ENCODE data around the gene BIRC2.

Gene BIRC2

DNA sequence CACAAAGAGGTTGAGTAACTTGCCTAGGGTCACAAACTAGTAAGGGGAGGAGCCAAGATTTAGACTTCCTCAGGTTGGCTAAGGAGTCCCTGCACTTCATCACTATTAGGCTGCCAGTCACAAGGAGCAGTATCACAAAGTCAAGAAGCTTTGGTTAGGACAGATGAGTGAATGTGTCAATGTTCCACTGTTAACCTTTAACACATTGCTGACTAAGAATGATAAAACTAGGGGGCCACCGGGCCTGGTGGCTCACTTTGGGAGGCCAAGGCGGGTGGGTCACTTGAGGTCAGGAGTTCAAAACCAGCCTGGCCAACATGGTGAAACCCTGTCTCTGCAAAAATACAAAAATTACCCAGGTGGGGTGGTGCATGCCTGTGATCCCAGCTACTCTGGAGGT is 73.5 kb downstream of the BIRC2 start:
- Histone ChIP-seq H2AFZ (ENCODE audit: insufficient read depth, low read length, poor library complexity) (no peak overlapping the region), H3K18ac (ENCODE audit: low read length) (no peak overlapping the region), H3K4me2 (ENCODE audit: low read length) (no peak overlapping the region), H2BK12ac (ENCODE audit: low read length) (no peak overlapping the region), H3K4me1 (ENCODE audit: control insufficient read depth in 1 of 2, insufficient read depth in 2 of 2, low read length in 2 of 2) (no peaks in the 10 kb centered on the region), H3K27ac (ENCODE audit: low read depth, low read length) (no peak overlapping the region), H2BK120ac (ENCODE audit: insufficient read depth, low read length, poor library complexity) (no peak overlapping the region), H3K9ac (ENCODE audit: low read length) (no peak overlapping the region), H4K91ac (ENCODE audit: low read depth, low read length) (no peak overlapping the region), H3K36me3 (ENCODE audit: control insufficient read depth in 1 of 2, insufficient read depth in 2 of 2, low read length in 2 of 2) (no peaks in the 10 kb centered on the region), H3K9me3 (ENCODE audit: insufficient read depth, low read depth, low read length) (no peaks in the 10 kb centered on the region), H3K79me2 (ENCODE audit: control insufficient read depth, insufficient read depth, low read length, poor library complexity) (no peaks in the 10 kb centered on the region), H3K23ac (ENCODE audit: low read length) (no peak overlapping the region), H2BK5ac (ENCODE audit: low read depth, low read length, poor library complexity) (no peak overlapping the region), H4K8ac (ENCODE audit: low read depth, low read length) (no peak overlapping the region), H3K27me3 (ENCODE audit: insufficient read depth, low read length) (no peaks in the 10 kb centered on the region), H2AK5ac (ENCODE audit: low read length) (no peak overlapping the region), H3K79me1 (ENCODE audit: low read length) (no peaks in the 10 kb centered on the region), H3K14ac (ENCODE audit: low read length) (no peak overlapping the region), H3K4ac (ENCODE audit: low read depth, low read length) (no peak overlapping the region), H3K4me3 (ENCODE audit: low read depth, low read length) (no peak overlapping the region), H4K12ac (ENCODE audit: low read depth, low read length) (no peak overlapping the region)
- DNase-seq, result no peak
- WGBS (ENCODE audit: extremely low coverage, insufficient coverage, insufficient read length), result no CpG with 5 or more reads among the region's 2 CpGs

DNA sequence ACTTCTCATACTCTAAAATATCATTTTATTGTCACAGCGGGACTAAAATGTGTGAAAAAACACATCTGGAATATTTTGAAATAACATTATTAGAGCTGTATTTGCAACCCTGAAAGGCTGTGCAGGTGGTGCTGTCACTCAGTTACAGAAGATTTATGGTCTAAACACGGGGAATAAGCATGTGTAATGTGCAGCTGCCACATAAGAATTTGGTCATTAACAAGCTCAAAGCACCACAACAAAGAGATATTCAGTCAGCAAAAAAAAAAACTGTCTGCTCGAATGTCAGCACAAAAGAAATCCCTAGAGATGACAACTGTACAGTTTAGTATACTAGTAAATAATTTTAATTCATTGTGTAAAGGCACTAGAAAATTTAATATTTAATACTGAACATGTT is 74.2 kb downstream of the BIRC2 start:
- H3K9me3 ChIP-seq (ENCODE audit: insufficient read depth, low read depth, low read length), result no peaks in the 10 kb centered on the region
- no peaks in the 10 kb centered on the region for H3K27me3 ChIP-seq (ENCODE audit: insufficient read depth, low read length)
- H3K18ac ChIP-seq (ENCODE audit: low read length), result no peak overlapping the region
- no peak overlapping the region for H3K4me3 ChIP-seq (ENCODE audit: low read depth, low read length)
- H2BK120ac ChIP-seq (ENCODE audit: insufficient read depth, low read length, poor library complexity), result no peak overlapping the region
- no peak overlapping the region for H2AFZ ChIP-seq (ENCODE audit: insufficient read depth, low read length, poor library complexity)
- no peak overlapping the region for H3K9ac ChIP-seq (ENCODE audit: low read length)
- no peak overlapping the region for H3K23ac ChIP-seq (ENCODE audit: low read length)
- no peak overlapping the region for H3K14ac ChIP-seq (ENCODE audit: low read length)
- H3K36me3 ChIP-seq (ENCODE audit: control insufficient read depth in 1 of 2, insufficient read depth in 2 of 2, low read length in 2 of 2), result no peaks in the 10 kb centered on the region
- no peak overlapping the region for H3K4ac ChIP-seq (ENCODE audit: low read depth, low read length)
- H3K79me1 ChIP-seq (ENCODE audit: low read length), result no peaks in the 10 kb centered on the region
- no peak overlapping the region for H3K27ac ChIP-seq (ENCODE audit: low read depth, low read length)
- no peak overlapping the region for H4K8ac ChIP-seq (ENCODE audit: low read depth, low read length)
- no peak overlapping the region for H2BK12ac ChIP-seq (ENCODE audit: low read length)
- H3K79me2 ChIP-seq (ENCODE audit: control insufficient read depth, insufficient read depth, low read length, poor library complexity), result no peaks in the 10 kb centered on the region
- DNase-seq, result no peak
- no peak overlapping the region for H4K12ac ChIP-seq (ENCODE audit: low read depth, low read length)
- WGBS (ENCODE audit: extremely low coverage, insufficient coverage, insufficient read length), result no CpG with 5 or more reads among the region's 3 CpGs
- no peaks in the 10 kb centered on the region for H3K4me1 ChIP-seq (ENCODE audit: control insufficient read depth in 1 of 2, insufficient read depth in 2 of 2, low read length in 2 of 2)
- no peak overlapping the region for H3K4me2 ChIP-seq (ENCODE audit: low read length)
- no peak overlapping the region for H2BK5ac ChIP-seq (ENCODE audit: low read depth, low read length, poor library complexity)
- no peak overlapping the region for H2AK5ac ChIP-seq (ENCODE audit: low read length)
- H4K91ac ChIP-seq (ENCODE audit: low read depth, low read length), result no peak overlapping the region

DNA sequence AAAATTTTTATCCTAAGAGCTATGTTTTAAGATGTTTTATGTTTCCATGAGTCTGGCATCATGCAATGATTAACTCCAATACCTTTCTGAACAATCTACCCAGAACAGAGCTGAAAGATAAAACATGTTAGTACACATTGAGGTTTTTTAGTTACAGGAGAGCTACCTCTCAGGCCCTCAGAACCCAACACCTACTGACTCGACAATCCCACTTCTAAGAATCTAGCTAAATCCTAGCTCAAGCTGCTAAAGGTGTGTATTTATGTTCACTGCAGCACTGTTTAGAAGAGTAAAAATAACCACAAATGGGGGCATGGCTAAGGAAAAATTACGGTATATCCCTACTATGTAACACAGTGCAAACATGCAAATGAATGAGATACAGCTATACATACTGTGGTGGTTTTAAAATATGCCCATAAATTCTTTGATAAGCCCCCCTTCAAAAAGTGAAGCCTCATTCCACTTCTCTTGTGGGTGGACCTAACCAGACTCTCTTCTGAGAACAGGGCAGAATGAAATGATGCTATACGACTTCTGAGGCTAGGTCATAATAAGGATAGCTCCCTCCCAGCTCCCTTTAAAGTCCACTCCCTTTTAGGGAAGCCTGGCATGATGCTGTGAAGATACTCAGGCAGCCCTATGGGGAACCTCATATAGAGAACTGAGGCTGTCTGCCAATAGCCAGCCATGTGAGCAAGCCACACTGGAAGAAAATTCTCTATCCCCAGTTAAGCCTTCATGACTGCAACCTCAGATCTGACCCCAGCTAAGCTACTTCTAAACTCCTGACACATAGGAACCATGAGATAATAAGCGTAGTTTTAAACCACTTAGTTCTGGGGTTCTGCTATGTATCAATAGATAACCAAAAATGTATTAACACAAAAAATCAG is 76.1 kb downstream of the BIRC2 start:
- no peak for DNase-seq
- Histone ChIP-seq H3K9me3 (ENCODE audit: insufficient read depth, low read depth, low read length) (no peaks in the 10 kb centered on the region), H4K8ac (ENCODE audit: low read depth, low read length) (no peak overlapping the region), H3K4me3 (ENCODE audit: low read depth, low read length) (no peak overlapping the region), H3K36me3 (ENCODE audit: control insufficient read depth in 1 of 2, insufficient read depth in 2 of 2, low read length in 2 of 2) (no peaks in the 10 kb centered on the region), H3K4ac (ENCODE audit: low read depth, low read length) (no peak overlapping the region), H2BK120ac (ENCODE audit: insufficient read depth, low read length, poor library complexity) (no peak overlapping the region), H4K91ac (ENCODE audit: low read depth, low read length) (no peak overlapping the region), H3K27ac (ENCODE audit: low read depth, low read length) (no peak overlapping the region), H3K4me1 (ENCODE audit: control insufficient read depth in 1 of 2, insufficient read depth in 2 of 2, low read length in 2 of 2) (no peaks in the 10 kb centered on the region), H2AFZ (ENCODE audit: insufficient read depth, low read length, poor library complexity) (no peak overlapping the region), H3K4me2 (ENCODE audit: low read length) (no peak overlapping the region), H3K79me1 (ENCODE audit: low read length) (no peaks in the 10 kb centered on the region), H3K18ac (ENCODE audit: low read length) (no peak overlapping the region), H2AK5ac (ENCODE audit: low read length) (no peak overlapping the region), H3K79me2 (ENCODE audit: control insufficient read depth, insufficient read depth, low read length, poor library complexity) (no peaks in the 10 kb centered on the region), H3K9ac (ENCODE audit: low read length) (no peak overlapping the region), H3K14ac (ENCODE audit: low read length) (no peak overlapping the region), H3K23ac (ENCODE audit: low read length) (no peak overlapping the region), H2BK12ac (ENCODE audit: low read length) (no peak overlapping the region), H4K12ac (ENCODE audit: low read depth, low read length) (no peak overlapping the region), H2BK5ac (ENCODE audit: low read depth, low read length, poor library complexity) (no peak overlapping the region), H3K27me3 (ENCODE audit: insufficient read depth, low read length) (no peaks in the 10 kb centered on the region)
- no CpG with 5 or more reads among the region's 4 CpGs for WGBS (ENCODE audit: extremely low coverage, insufficient coverage, insufficient read length)

DNA sequence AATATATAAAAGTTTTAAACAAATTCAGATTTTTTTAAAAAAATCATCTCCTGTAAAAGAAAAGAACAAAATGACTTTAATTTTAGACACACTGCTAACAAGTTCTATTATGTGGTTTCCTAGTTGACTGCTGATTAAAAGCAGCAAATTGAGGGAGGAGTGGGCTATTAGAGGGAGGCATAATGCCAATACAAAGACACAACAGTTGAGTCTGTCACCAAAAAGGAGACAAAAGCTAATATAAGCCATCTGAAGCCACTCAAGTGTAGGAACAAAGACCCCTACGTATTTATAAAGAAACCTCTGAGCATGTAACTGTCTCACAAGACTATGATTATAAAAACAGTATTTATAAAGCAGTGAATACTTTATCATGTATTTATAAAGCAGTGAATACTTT is 76.9 kb downstream of the BIRC2 start:
- Histone ChIP-seq H3K79me2 (ENCODE audit: control insufficient read depth, insufficient read depth, low read length, poor library complexity) (no peaks in the 10 kb centered on the region), H3K27me3 (ENCODE audit: insufficient read depth, low read length) (no peaks in the 10 kb centered on the region), H3K4ac (ENCODE audit: low read depth, low read length) (no peak overlapping the region), H3K4me2 (ENCODE audit: low read length) (no peak overlapping the region), H3K18ac (ENCODE audit: low read length) (no peak overlapping the region), H2BK120ac (ENCODE audit: insufficient read depth, low read length, poor library complexity) (no peak overlapping the region), H3K4me3 (ENCODE audit: low read depth, low read length) (no peak overlapping the region), H3K9ac (ENCODE audit: low read length) (no peak overlapping the region), H4K12ac (ENCODE audit: low read depth, low read length) (no peak overlapping the region), H2BK5ac (ENCODE audit: low read depth, low read length, poor library complexity) (no peak overlapping the region), H3K23ac (ENCODE audit: low read length) (no peak overlapping the region), H3K79me1 (ENCODE audit: low read length) (no peaks in the 10 kb centered on the region), H3K27ac (ENCODE audit: low read depth, low read length) (no peak overlapping the region), H3K36me3 (ENCODE audit: control insufficient read depth in 1 of 2, insufficient read depth in 2 of 2, low read length in 2 of 2) (no peaks in the 10 kb centered on the region), H4K91ac (ENCODE audit: low read depth, low read length) (no peak overlapping the region), H3K14ac (ENCODE audit: low read length) (no peak overlapping the region), H3K9me3 (ENCODE audit: insufficient read depth, low read depth, low read length) (no peaks in the 10 kb centered on the region), H2BK12ac (ENCODE audit: low read length) (no peak overlapping the region), H2AK5ac (ENCODE audit: low read length) (no peak overlapping the region), H4K8ac (ENCODE audit: low read depth, low read length) (no peak overlapping the region), H3K4me1 (ENCODE audit: control insufficient read depth in 1 of 2, insufficient read depth in 2 of 2, low read length in 2 of 2) (no peaks in the 10 kb centered on the region), H2AFZ (ENCODE audit: insufficient read depth, low read length, poor library complexity) (no peak overlapping the region)
- WGBS (ENCODE audit: extremely low coverage, insufficient coverage, insufficient read length), result no CpG with 5 or more reads among the region's 1 CpG
- DNase-seq, result no peak

Data from trophoblast cell (in vitro differentiated cells and primary cell).